HUES64 (cell line): Measurements from ENCODE around the gene PEAR1.

Source experiments
- H3K27ac ChIP-seq: 2 replicates; pipeline ENCODE4 v1.7.0; 2013; ENCODE audit warnings: low read depth, low read length, inconsistent platforms
- H3K27me3 ChIP-seq: 2 replicates; pipeline ENCODE4 v1.6.1; 2013; ENCODE audit warnings: mild to moderate bottlenecking, low read length; ENCODE audit not compliant: insufficient read depth
- H3K36me3 ChIP-seq: 2 replicates; pipeline ENCODE4 v1.6.1; 2013; ENCODE audit warnings: mild to moderate bottlenecking, low read length; ENCODE audit not compliant: insufficient read depth
- H3K4me1 ChIP-seq: 2 replicates; pipeline ENCODE4 v1.6.1; 2013; ENCODE audit warnings: mild to moderate bottlenecking, low read length, moderate library complexity; ENCODE audit not compliant: insufficient read depth
- H3K4me3 ChIP-seq: 2 replicates; pipeline ENCODE4 v1.5.1; 2013; ENCODE audit warnings: mild to moderate bottlenecking, low read length, moderate library complexity
- H3K9ac ChIP-seq: 2 replicates; pipeline ENCODE4 v1.6.1; 2013; ENCODE audit warnings: mild to moderate bottlenecking, low read depth, low read length
- H3K9me3 ChIP-seq: 2 replicates; pipeline ENCODE4 v1.6.1; 2013; ENCODE audit warnings: low read depth, low read length; ENCODE audit not compliant: insufficient read depth
- WGBS: fragments of 150-250, 120-280 bp; methylation state at CpG from one replicate; pipeline ENCODE4 v1.1.7; 2013; ENCODE audit warnings: missing lambda C conversion rate; 5-methylcytosine and 5-hydroxymethylcytosine counted together

The PEAR1 gene

DNA sequence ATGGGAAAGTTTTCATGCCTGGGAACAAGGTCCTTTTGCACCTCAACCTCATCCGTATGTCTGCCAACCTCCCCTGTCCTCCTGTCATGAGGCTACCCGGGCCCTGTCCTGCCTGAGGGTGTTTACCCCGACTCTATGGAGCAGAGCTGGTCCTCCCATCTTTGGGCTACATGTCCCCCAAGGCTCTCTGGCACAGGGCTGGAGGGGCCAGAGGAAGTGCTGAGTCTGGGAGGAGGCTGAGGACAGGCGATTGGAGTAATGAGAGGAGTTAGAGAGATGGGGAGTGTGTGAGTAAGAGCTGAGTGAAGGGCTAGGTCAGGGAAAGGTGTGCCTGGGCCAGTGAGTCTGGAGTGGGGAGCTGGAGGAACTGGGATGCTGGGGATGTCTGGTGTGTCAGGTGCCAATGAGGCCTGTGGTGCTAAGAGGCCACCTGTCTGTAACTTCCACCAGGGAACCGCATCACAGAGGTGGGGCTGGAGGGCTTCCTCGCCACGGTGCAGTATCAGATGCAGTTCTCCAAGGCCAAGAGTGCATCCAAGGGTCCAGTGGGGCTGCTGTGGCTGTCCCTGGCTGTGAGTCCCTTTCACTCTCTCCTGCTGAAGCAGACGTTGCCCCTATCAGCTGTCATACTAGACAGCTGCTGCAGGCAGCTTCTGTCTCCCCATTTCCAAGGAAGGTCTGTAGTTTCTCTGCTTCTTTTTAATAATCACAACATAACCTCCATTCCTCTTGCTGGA is 38.6 kb downstream of the PEAR1 start:
- Histone ChIP-seq H3K9ac (no peak overlapping the region), H3K27me3 (peaks cover 36% of the 10 kb centered on the region), H3K4me1 (no peaks in the 10 kb centered on the region; the same call in 1 of the 2 replicates), H3K4me3 (no peak overlapping the region), H3K27ac (no peak overlapping the region), H3K36me3 (peaks cover 25% of the 10 kb centered on the region), H3K9me3 (no peaks in the 10 kb centered on the region)
- 73% methylated on average over 8 of the region's 8 CpGs for WGBS

DNA sequence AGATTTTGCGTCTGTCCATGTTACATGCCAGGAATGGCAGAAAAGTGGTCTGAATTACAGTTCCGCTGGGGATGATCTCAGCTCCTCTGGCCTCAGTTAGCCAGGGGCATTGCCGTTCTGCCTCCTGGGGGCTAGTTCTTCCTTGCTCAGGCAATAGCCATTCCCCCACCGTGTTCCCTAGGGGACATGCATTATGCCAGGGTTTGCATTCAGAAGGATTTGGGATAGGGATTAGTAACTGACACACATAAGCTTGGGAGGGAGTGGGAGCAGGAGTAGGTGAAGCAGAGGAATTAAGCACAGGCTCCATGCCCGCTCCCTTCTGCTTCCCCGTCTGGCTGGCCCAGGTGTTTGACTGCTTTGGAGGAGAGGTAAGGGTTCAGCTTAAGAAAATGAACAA is 39.6 kb downstream of the PEAR1 start:
- H3K9ac ChIP-seq: no peak overlapping the region
- H3K4me1 ChIP-seq: no peaks in the 10 kb centered on the region; the same call in 1 of the 2 replicates
- 78% methylated on average over 6 of the region's 6 CpGs for WGBS

DNA sequence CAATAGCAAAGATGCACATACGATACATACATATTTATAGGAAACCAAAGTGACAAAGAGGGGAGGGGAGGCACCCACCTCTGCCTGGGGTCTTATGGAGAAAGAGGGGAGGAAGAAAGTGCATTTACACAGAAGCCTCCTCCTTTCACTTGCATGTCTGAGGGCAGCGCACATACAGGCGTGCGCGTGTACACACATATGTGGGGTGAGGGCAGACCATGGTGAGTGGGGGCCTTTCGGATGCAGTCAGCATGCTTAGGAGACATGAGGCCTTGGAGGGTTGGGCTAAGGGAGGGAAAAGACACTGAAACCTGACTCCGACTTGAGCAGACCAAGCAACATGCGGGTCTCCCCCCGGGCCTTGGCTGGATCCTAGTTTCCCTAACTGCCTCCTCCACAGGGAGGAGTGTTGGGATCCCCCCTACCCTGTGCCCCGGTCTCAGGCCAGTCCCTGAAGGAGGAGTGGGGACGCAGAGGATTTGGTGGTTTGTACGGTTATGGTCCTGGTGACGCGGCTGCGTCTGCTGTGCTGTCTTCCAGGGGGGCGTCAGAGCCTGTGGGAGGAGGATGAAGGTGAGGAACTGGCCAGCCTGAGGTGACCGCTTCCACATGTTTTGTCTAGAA is 42.1 kb downstream of the PEAR1 start:
- Histone ChIP-seq H3K27ac (no peak overlapping the region), H3K4me3 (no peak overlapping the region), H3K9ac (no peak overlapping the region; the same call in 1 of the 2 replicates), H3K9me3 (no peaks in the 10 kb centered on the region), H3K27me3 (peaks cover 3% of the 10 kb centered on the region; the same call in 1 of the 2 replicates), H3K4me1 (no peaks in the 10 kb centered on the region; the same call in 1 of the 2 replicates), H3K36me3 (peaks cover 60% of the 10 kb centered on the region)
- 91% methylated on average over 13 of the region's 17 CpGs for WGBS

More for the DNA sequence above, 39.6 kb downstream of the PEAR1 start:
- Histone ChIP-seq H3K4me3 (no peak overlapping the region), H3K27me3 (peaks cover 26% of the 10 kb centered on the region), H3K36me3 (peaks cover 35% of the 10 kb centered on the region), H3K27ac (no peak overlapping the region), H3K9me3 (no peaks in the 10 kb centered on the region)

DNA sequence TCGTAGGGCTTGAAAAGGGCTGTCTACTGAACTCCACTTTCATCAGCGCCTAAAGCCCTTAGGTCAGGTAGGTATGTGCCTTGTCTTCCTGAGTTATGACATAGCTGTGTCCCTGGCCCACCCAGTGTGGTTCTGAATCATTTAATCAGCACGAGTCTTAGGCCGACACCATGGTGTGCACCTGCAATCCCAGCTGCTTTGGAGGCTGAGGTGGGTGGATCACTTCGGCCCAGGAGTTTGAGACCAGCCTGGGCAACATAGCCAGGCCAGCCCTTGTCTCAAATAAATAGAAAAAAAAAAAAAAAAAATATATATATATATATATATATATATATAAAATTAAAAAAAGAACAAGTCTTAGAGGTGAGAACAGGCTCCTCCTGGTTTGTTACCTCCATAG is 42.7 kb downstream of the PEAR1 start:
- no peaks in the 10 kb centered on the region for H3K9me3 ChIP-seq
- 96% methylated on average over 5 of the region's 5 CpGs for WGBS
- H3K4me3 ChIP-seq: no peak overlapping the region
- no peak overlapping the region for H3K9ac ChIP-seq
- peaks cover 66% of the 10 kb centered on the region for H3K36me3 ChIP-seq
- no peak overlapping the region for H3K27ac ChIP-seq
- no peaks in the 10 kb centered on the region for H3K27me3 ChIP-seq
- no peaks in the 10 kb centered on the region; the same call in 1 of the 2 replicates for H3K4me1 ChIP-seq

DNA sequence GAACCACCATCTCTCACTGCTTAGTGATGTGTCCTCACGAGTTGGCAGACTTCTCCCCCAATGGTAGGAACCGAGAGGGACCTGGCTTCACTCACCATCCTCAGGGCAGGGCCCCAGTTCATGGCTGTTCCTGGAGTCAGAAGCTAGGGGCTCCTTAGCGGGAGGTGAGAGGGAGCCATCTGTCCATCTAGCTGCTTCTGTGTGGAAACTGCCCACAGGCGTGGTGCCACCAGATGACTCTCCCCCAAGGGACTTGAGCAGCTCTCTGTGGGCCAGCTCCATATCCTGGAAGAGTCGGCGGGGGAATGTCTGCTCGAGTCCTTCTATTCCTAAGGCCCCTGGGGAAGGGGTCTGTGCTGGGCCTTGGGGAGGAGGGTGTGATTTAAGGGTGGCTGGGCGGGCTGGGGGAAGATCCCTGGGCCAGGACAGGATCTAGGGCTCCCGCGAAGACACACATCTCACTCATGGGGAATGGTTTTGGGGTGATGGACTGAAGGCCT is 43.3 kb downstream of the PEAR1 start:
- peaks cover 72% of the 10 kb centered on the region for H3K36me3 ChIP-seq
- no peaks in the 10 kb centered on the region for H3K9me3 ChIP-seq
- H3K4me1 ChIP-seq: no peaks in the 10 kb centered on the region; the same call in 1 of the 2 replicates
- no peaks in the 10 kb centered on the region for H3K27me3 ChIP-seq
- no peak overlapping the region for H3K27ac ChIP-seq
- no peak overlapping the region for H3K4me3 ChIP-seq
- no peak overlapping the region for H3K9ac ChIP-seq
- 90% methylated on average over 10 of the region's 10 CpGs for WGBS

DNA sequence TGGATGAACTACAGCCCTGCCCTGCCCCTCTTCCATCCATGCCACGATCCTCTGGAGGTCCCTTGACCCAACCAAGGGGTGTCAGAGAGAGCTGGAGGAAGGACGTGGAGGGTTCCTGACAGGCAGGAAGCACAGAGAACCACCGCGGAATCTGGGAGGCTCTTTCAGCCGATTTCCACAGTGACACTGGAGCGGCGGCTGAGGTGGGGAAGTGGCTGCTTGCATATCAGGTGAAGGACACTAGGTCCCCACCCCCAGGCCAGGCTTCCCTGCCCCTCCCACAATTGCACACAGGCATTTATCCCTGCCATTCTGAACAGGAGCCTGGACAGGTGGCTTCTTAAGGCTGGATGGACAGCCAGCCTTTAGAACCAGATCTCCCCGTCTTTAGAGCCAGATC is 44.4 kb downstream of the PEAR1 start:
- 94% methylated on average over 8 of the region's 8 CpGs for WGBS
- Histone ChIP-seq H3K9me3 (no peaks in the 10 kb centered on the region), H3K9ac (no peak overlapping the region), H3K27ac (no peak overlapping the region), H3K4me3 (no peak overlapping the region), H3K4me1 (no peaks in the 10 kb centered on the region; the same call in 1 of the 2 replicates), H3K36me3 (peaks cover 83% of the 10 kb centered on the region), H3K27me3 (no peaks in the 10 kb centered on the region)

DNA sequence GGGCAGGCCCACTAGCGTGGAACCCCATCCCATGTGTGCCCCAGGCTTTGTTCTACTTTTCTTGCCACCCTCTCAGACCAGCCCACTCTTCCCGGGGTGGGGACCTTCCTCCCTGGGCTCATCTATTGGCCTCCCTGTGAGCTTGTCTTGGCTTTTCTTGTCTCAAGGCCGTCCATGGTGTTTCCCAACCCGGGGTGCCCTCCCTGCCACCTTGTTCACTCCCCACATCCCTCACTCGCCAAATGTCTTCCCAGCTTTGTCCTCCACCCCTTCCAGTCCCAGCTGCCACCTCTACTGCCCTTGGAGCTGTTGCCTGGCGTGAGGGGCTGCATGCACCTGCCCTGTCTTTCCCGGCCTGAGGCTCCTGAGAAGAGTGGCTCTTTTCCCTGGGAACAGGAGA is 45.3 kb downstream of the PEAR1 start:
- Histone ChIP-seq H3K4me1 (no peaks in the 10 kb centered on the region), H3K4me3 (no peak overlapping the region), H3K9ac (no peak overlapping the region), H3K9me3 (no peaks in the 10 kb centered on the region), H3K27me3 (no peaks in the 10 kb centered on the region), H3K36me3 (peaks cover 92% of the 10 kb centered on the region), H3K27ac (no peak overlapping the region)
- WGBS: 93% methylated on average over 7 of the region's 7 CpGs

DNA sequence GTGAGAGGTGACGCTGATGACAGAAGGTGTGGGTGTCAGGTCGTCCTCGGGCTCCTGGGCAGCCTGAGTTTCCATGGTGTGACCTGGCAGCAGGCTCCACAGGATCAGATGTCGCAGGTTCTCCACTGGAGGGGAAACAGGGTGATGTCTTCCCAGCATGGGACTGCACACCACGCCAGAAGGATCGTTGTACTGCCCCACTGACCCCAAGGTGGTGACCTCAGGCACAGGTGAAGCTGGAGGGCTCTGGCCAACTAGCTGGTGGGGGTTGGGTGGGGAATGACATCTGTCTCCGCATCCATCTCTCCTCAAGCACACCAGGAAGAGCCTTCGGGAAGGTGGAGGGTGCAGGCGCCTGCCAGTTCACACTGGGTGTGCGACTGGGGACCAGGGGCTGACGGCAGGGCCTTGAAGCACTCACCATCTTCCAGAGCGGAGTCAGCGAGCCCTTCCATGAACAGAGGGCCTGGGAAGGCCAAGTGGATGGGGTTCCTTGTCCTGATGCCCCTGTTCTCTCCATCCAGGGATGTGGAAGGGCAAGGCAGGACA is 46.3 kb downstream of the PEAR1 start:
- Histone ChIP-seq H3K9me3 (no peaks in the 10 kb centered on the region), H3K36me3 (peaks cover 97% of the 10 kb centered on the region), H3K9ac (no peak overlapping the region), H3K27me3 (no peaks in the 10 kb centered on the region), H3K27ac (no peak overlapping the region), H3K4me1 (no peaks in the 10 kb centered on the region), H3K4me3 (no peak overlapping the region)
- WGBS: 94% methylated on average over 13 of the region's 13 CpGs

DNA sequence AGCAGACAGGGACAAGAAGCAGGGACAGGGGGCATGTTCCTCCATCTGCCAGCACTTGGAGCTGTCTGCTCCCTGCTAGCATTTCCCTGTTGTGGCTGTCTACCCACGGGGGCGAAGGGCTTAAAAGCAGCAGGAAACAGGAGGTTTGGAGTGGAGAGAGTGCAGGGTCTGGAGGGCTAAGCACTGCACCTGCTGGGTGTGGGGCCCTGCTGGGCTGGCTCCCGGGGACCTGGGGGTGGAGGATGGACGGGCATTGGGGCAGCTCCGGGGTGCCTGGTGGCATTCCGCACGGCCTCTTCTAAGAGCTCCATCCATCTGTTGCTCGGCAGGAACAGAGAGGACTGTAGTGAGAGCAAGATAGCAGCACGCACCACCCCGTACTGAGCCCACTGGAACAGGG is 48.2 kb downstream of the PEAR1 start:
- 93% methylated on average over 10 of the region's 10 CpGs for WGBS

DNA sequence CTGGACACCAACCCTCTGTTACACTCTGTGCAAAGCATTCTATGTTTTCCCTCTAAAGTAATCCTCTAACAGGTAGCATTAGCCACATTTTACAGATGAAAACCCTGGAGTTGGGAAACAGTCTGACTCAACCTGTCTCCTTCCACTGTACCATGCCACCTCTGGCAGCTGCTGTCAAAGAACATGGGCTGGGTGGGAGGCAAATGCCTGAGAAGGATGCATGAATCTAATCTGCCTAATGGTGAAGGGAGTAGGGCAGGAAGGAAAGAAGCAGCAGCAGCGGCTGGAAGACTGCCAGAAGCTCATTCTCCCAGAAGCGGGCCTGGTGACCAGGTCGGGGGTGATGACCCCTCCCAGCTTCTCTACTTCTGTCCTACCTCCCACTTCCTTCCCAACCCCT is 48.7 kb downstream of the PEAR1 start:
- no peak overlapping the region for H3K9ac ChIP-seq
- no peaks in the 10 kb centered on the region for H3K27me3 ChIP-seq
- peaks cover 100% of the 10 kb centered on the region for H3K36me3 ChIP-seq
- 92% methylated on average over 3 of the region's 3 CpGs for WGBS
- H3K27ac ChIP-seq: no peak overlapping the region
- no peaks in the 10 kb centered on the region for H3K4me1 ChIP-seq
- H3K4me3 ChIP-seq: no peak overlapping the region
- H3K9me3 ChIP-seq: no peaks in the 10 kb centered on the region

More for the DNA sequence above, 48.2 kb downstream of the PEAR1 start:
- Histone ChIP-seq H3K9ac (no peak overlapping the region), H3K36me3 (peaks cover 100% of the 10 kb centered on the region), H3K4me1 (no peaks in the 10 kb centered on the region), H3K4me3 (no peak overlapping the region), H3K27ac (no peak overlapping the region), H3K9me3 (no peaks in the 10 kb centered on the region), H3K27me3 (no peaks in the 10 kb centered on the region)

DNA sequence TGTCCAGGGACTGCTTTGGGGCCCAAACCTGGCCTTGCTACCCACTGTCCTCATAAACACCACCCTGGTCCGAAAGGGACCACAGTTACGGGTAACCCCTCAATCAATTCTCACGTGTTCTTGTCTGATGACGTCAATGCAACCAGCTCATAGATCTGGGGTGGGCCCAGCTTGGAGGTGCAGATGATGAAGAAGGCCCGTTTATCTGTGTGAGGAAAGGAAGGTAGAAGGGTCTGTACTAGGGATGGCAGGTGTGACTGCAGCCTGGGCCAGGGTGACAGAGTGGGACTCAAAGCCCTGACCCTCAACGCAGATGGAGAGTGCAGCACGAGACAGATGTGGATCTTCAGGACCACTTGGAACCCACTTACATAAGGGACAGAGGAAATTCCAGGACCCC is 49.1 kb downstream of the PEAR1 start:
- Histone ChIP-seq H3K4me1 (no peaks in the 10 kb centered on the region), H3K9me3 (no peaks in the 10 kb centered on the region), H3K4me3 (no peak overlapping the region), H3K36me3 (peaks cover 100% of the 10 kb centered on the region), H3K27me3 (no peaks in the 10 kb centered on the region), H3K9ac (no peak overlapping the region), H3K27ac (no peak overlapping the region)
- WGBS: 94% methylated on average over 7 of the region's 7 CpGs
